ENCODE results near the gene CCDC181.

DNA sequence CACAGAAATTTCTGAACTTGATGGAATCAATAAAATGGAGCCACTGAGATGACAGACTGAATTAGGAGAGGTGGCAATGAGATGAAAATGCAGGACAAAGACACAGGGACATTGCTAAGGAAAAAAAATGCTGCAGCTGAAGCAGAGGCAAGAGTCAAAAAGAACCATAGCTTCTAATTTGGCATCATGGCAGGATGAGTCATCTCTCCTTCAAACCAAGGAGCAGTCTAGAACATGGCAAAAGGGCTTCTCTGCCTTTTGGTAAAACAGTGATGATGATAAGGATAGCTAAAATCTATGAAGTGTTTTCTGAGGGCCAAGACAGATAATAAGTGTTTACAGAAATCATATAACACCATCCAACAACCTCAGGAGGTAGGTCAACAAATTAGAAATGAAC is 41.7 kb upstream of the CCDC181 start:
- no peak for TF ChIP-seq POLR2AphosphoS5 (IDR thresholded peaks at IDR 0.05; ENCODE audit: low read depth, low read length)
- TF ChIP-seq SPI1 (IDR thresholded peaks at IDR 0.05; ENCODE audit: low read depth, low read length): no peak
- TF ChIP-seq POLR2A (IDR thresholded peaks at IDR 0.05; ENCODE audit: low read depth, low read length): no peak
- no peak for TF ChIP-seq TAF1 (IDR thresholded peaks at IDR 0.05; ENCODE audit: low read depth, low read length)

Data from GM12891 (cell line).